ENCODE measurements around the gene MRPL34.

GRCh38 chr19:17326595-17326966 lies 20.9 kb downstream of the MRPL34 start:
- TF ChIP-seq RFX5 (IDR thresholded peaks at IDR 0.05; ENCODE audit: low read length) (no peak), CTCF (IDR thresholded peaks at IDR 0.05) (no peak), TEAD4 (IDR thresholded peaks at IDR 0.05; ENCODE audit: borderline replicate concordance, insufficient read depth) (no peak), POLR2AphosphoS5 (IDR thresholded peaks at IDR 0.05; ENCODE audit: low read depth, low read length) (no peak), FOXM1 (IDR thresholded peaks at IDR 0.05; ENCODE audit: low read depth) (no peak), EP300 (IDR thresholded peaks at IDR 0.05; ENCODE audit: borderline replicate concordance in 1 of 2, low read depth in 1 of 2, low read length in 1 of 2) (no peak), RAD21 (IDR thresholded peaks at IDR 0.05; ENCODE audit: low read length) (no peak)

Data from SK-N-SH (cell line).